H9 (cell line): ENCODE measurements around the gene CRMP1. TPM values are rescaled to one million over a fixed set of nuclear protein-coding genes. Genes with fewer than 3 reads are reported as not detected.

Experiments used
- DNase-seq: peaks from one replicate; pipeline ENCODE4 v3.0.0-alpha.2; 2017
- H2AFZ ChIP-seq: one replicate; pipeline ENCODE4 v1.6.1; 2013; ENCODE audit warnings: mild to moderate bottlenecking, low read length, control low read depth, moderate library complexity
- H2AK5ac ChIP-seq: 2 replicates; pipeline ENCODE4 v1.6.1; 2013; ENCODE audit warnings: low read length, control low read depth, mixed read lengths; ENCODE audit not compliant: insufficient read length
- H2BK120ac ChIP-seq: one replicate; pipeline ENCODE4 v1.6.1; 2013; ENCODE audit warnings: low read depth, mild to moderate bottlenecking, low read length, control low read depth, inconsistent platforms; ENCODE audit not compliant: poor library complexity, severe bottlenecking
- H2BK12ac ChIP-seq: 2 replicates; pipeline ENCODE4 v1.6.1; 2013; ENCODE audit warnings: low read length, control low read depth, mixed read lengths, low read depth; ENCODE audit not compliant: insufficient read length
- H2BK15ac ChIP-seq: 2 replicates; pipeline ENCODE4 v1.6.1; 2013; ENCODE audit warnings: low read depth, low read length, control low read depth
- H2BK20ac ChIP-seq: one replicate; pipeline ENCODE4 v1.6.1; 2013; ENCODE audit warnings: low read depth, mild to moderate bottlenecking, low read length, control low read depth, inconsistent platforms; ENCODE audit not compliant: poor library complexity, severe bottlenecking
- H2BK5ac ChIP-seq: 2 replicates; pipeline ENCODE4 v1.6.1; 2013; ENCODE audit warnings: low read length, control low read depth, mixed read lengths; ENCODE audit not compliant: insufficient read length
- H3K14ac ChIP-seq: 2 replicates; pipeline ENCODE4 v1.6.1; 2013; ENCODE audit warnings: low read length, control low read depth; ENCODE audit not compliant: insufficient read depth
- H3K18ac ChIP-seq: 2 replicates; pipeline ENCODE4 v1.6.1; 2013; ENCODE audit warnings: low read depth, mild to moderate bottlenecking, mixed read lengths, low read length, control low read depth; ENCODE audit not compliant: insufficient read length
- H3K23ac ChIP-seq: 2 replicates; pipeline ENCODE4 v1.6.1; 2013; ENCODE audit warnings: low read length, control low read depth, mixed read lengths, low read depth; ENCODE audit not compliant: insufficient read length
- H3K23me2 ChIP-seq: 2 replicates; pipeline ENCODE4 v1.6.1; 2013; ENCODE audit warnings: low read depth, mild to moderate bottlenecking, mixed read lengths, low read length, control low read depth; ENCODE audit not compliant: insufficient read length, poor library complexity, severe bottlenecking
- H3K27ac ChIP-seq: 2 replicates; pipeline ENCODE4 v1.5.1; 2013; ENCODE audit warnings: low read length, control low read depth, mixed read lengths, low read depth; ENCODE audit not compliant: insufficient read length
- H3K27me3 ChIP-seq: 2 replicates; pipeline ENCODE4 v1.6.1; 2013; ENCODE audit warnings: low read length, control low read depth, inconsistent platforms; ENCODE audit not compliant: insufficient read depth
- H3K4ac ChIP-seq: 2 replicates; pipeline ENCODE4 v1.6.1; 2013; ENCODE audit warnings: low read depth, mild to moderate bottlenecking, control low read depth, inconsistent platforms, low read length, moderate library complexity
- H3K4me1 ChIP-seq: 2 replicates; pipeline ENCODE4 v1.6.1; 2013; ENCODE audit warnings: low read length, control low read depth, inconsistent platforms; ENCODE audit not compliant: insufficient read depth
- H3K4me2 ChIP-seq: 2 replicates; pipeline ENCODE4 v1.6.1; 2013; ENCODE audit warnings: low read length, control low read depth, mixed read lengths; ENCODE audit not compliant: insufficient read length, insufficient read depth
- H3K56ac ChIP-seq: 2 replicates; pipeline ENCODE4 v1.6.1; 2013; ENCODE audit warnings: low read depth, mild to moderate bottlenecking, mixed read lengths, low read length, control low read depth; ENCODE audit not compliant: insufficient read length
- H3K79me1 ChIP-seq: 2 replicates; pipeline ENCODE4 v1.6.1; 2013; ENCODE audit warnings: low read depth, mild to moderate bottlenecking, moderate library complexity, low read length, control low read depth, inconsistent platforms; ENCODE audit not compliant: insufficient read depth, poor library complexity, severe bottlenecking
- H3K79me2 ChIP-seq: 2 replicates; pipeline ENCODE4 v1.6.1; 2013; ENCODE audit warnings: low read length, control low read depth, inconsistent platforms; ENCODE audit not compliant: insufficient read depth
- H3K9ac ChIP-seq: 2 replicates; pipeline ENCODE4 v1.6.1; 2013; ENCODE audit warnings: low read length, control low read depth, mixed read lengths; ENCODE audit not compliant: insufficient read length; ENCODE audit errors: extremely low read depth
- H3K9me3 ChIP-seq: one replicate; pipeline ENCODE4 v1.6.1; 2013; ENCODE audit warnings: low read depth, low read length, inconsistent platforms; ENCODE audit not compliant: control insufficient read depth
- H3T11ph ChIP-seq: one replicate; pipeline ENCODE4 v1.6.1; 2013; ENCODE audit warnings: mild to moderate bottlenecking, low read length, control low read depth, inconsistent platforms
- H4K20me1 ChIP-seq: one replicate; pipeline ENCODE4 v1.6.1; 2013; ENCODE audit not compliant: control insufficient read depth, insufficient read length, insufficient read depth
- H4K5ac ChIP-seq: 2 replicates; pipeline ENCODE4 v1.6.1; 2013; ENCODE audit warnings: low read depth, mild to moderate bottlenecking, mixed read lengths, low read length, control low read depth; ENCODE audit not compliant: insufficient read length
- H4K8ac ChIP-seq: replicated peaks from 2 replicates; pipeline ENCODE4 v1.6.1; 2013; ENCODE audit warnings: low read length, control low read depth, mixed read lengths, low read depth; ENCODE audit not compliant: insufficient read length
- H4K91ac ChIP-seq: 2 replicates; pipeline ENCODE4 v1.6.1; 2013; ENCODE audit warnings: low read depth, mild to moderate bottlenecking, moderate library complexity, mixed read lengths, low read length, control low read depth; ENCODE audit not compliant: insufficient read length
- H3K27ac Mint-ChIP-seq, 3 experiments: 2 replicates in 2 of 3; 3 replicates in 1 of 3; pipeline ENCODE4 v1.8.0; 2020 to 2021; ENCODE audit warnings: mixed read lengths in 3 of 3, mild to moderate bottlenecking in 1 of 3, moderate library complexity in 1 of 3
- H3K27me3 Mint-ChIP-seq: 2 replicates; pipeline ENCODE4 v1.8.0; 2021; ENCODE audit warnings: low read depth, mild to moderate bottlenecking, moderate library complexity, mixed read lengths
- H3K36me3 Mint-ChIP-seq, 3 experiments: 2 replicates in 2 of 3; 3 replicates in 1 of 3; pipeline ENCODE4 v1.8.0; 2020 to 2021; ENCODE audit warnings: low read depth in 3 of 3, mixed read lengths in 3 of 3; ENCODE audit not compliant: insufficient read depth in 1 of 3
- H3K4me1 Mint-ChIP-seq, 2 experiments: 2 replicates each; pipeline ENCODE4 v1.8.0; 2020; ENCODE audit warnings: mixed read lengths in 2 of 2
- H3K4me3 Mint-ChIP-seq, 2 experiments: 2 replicates in 1 of 2; 3 replicates in 1 of 2; pipeline ENCODE4 v1.8.0; 2020 to 2021; ENCODE audit warnings: mild to moderate bottlenecking in 2 of 2, mixed read lengths in 2 of 2, moderate library complexity in 1 of 2
- H3K9me3 Mint-ChIP-seq, 2 experiments: 2 replicates in 1 of 2; 3 replicates in 1 of 2; pipeline ENCODE4 v1.8.0; 2020; ENCODE audit warnings: mild to moderate bottlenecking in 2 of 2, mixed read lengths in 2 of 2, moderate library complexity in 1 of 2
- WGBS: extraction: QIAGEN DNeasy Blood & Tissue Kit; methylation state at CpG from one replicate; pipeline ENCODE4 v1.1.7; 2013; ENCODE audit warnings: missing lambda C conversion rate, low lambda C conversion rate, mixed read lengths; ENCODE audit not compliant: insufficient read length; ENCODE audit errors: extremely low coverage; 5-methylcytosine and 5-hydroxymethylcytosine counted together
- total RNA-seq: library from RNA; stranded (reverse); gene quantifications from 2 replicates; pipeline ENCODE4 v1.2.1, GENCODE V29; 2021
- TF ChIP-seq, protein P1 (sequence below): fragments of 200-600 bp; sonication (generic); conservative IDR thresholded peaks from 3 replicates; pipeline ENCODE4 v1.8.0; 2021; ENCODE audit warnings: antibody characterized with exemption, mild to moderate bottlenecking

CRMP1 gene
- total RNA-seq, 1 experiment from 2014 or later: 71.6 TPM

GRCh38 chr4:5899396-5899795 lies 6.5 kb upstream of the CRMP1 start:
- Histone ChIP-seq H4K91ac (no peak overlapping the region), H3K27me3 (no peaks in the 10 kb centered on the region; the same call in 1 of the 2 replicates), H3K14ac (no peak overlapping the region), H3K27ac (no peak overlapping the region), H4K20me1 (no peaks in the 10 kb centered on the region), H3K23me2 (no peaks in the 10 kb centered on the region), H3K4me1 (peaks cover 2% of the 10 kb centered on the region; the same call in 1 of the 2 replicates), H2BK5ac (no peak overlapping the region), H4K8ac (no peak overlapping the region), H2AK5ac (no peak overlapping the region), H3K79me1 (no peaks in the 10 kb centered on the region), H2BK15ac (no peak overlapping the region), H3K23ac (no peak overlapping the region), H3K4me2 (no peak overlapping the region), H3K9me3 (no peaks in the 10 kb centered on the region), H3K79me2 (no peaks in the 10 kb centered on the region), H2AFZ (no peak overlapping the region), H2BK12ac (no peak overlapping the region), H3K4ac (no peak overlapping the region), H3K18ac (no peak overlapping the region), H3K56ac (no peak overlapping the region), H3T11ph (no peak overlapping the region), H2BK120ac (no peak overlapping the region), H2BK20ac (no peak overlapping the region), H3K9ac (no peak overlapping the region), H4K5ac (no peak overlapping the region)
- Mint-ChIP-seq H3K4me1 (peaks cover 34 to 39% of the 10 kb centered on the region in 2 experiments), H3K27me3 (peaks cover 98% of the 10 kb centered on the region), H3K9me3 (peaks cover 5 to 10% of the 10 kb centered on the region in 2 experiments), H3K36me3 (peaks cover 0 to 9% (median 3%) of the 10 kb centered on the region in 3 experiments; a peak in 4 of 7 replicates), H3K27ac (no peak overlapping the region), H3K4me3 (no peak overlapping the region)
- no CpG with 5 or more reads among the region's 1 CpG for WGBS
- TF ChIP-seq, protein P1, sequence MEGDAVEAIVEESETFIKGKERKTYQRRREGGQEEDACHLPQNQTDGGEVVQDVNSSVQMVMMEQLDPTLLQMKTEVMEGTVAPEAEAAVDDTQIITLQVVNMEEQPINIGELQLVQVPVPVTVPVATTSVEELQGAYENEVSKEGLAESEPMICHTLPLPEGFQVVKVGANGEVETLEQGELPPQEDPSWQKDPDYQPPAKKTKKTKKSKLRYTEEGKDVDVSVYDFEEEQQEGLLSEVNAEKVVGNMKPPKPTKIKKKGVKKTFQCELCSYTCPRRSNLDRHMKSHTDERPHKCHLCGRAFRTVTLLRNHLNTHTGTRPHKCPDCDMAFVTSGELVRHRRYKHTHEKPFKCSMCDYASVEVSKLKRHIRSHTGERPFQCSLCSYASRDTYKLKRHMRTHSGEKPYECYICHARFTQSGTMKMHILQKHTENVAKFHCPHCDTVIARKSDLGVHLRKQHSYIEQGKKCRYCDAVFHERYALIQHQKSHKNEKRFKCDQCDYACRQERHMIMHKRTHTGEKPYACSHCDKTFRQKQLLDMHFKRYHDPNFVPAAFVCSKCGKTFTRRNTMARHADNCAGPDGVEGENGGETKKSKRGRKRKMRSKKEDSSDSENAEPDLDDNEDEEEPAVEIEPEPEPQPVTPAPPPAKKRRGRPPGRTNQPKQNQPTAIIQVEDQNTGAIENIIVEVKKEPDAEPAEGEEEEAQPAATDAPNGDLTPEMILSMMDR: no peak
- no peak for DNase-seq
